ENCODE data around the gene CCDC192. TPM values are rescaled to one million over a fixed set of nuclear protein-coding genes. Genes with fewer than 3 reads are reported as not detected.

Gene CCDC192
- polyA plus RNA-seq, 1 donor from 2014 or later, result not detected

DNA sequence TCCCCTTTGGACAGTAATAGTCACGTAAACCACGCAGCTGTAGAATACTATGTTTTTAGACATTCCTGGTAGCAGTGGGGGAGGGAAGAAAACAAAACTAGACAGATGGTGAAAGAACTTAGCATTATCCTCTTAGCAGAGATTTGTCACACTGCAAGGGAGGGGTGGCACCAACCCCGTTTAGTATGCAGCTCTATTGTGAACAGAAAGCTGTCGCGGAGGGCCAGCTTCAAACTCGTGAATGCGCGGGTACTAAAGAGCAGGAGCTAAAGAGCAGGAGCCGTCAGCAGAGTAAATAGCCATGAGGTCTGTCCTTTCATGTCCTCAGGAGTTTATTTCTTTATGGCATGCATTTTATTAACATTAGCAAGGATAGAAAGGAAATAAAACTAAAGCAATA is 238.5 kb downstream of the CCDC192 start:
- H3F3A ChIP-seq (ENCODE audit: insufficient read depth, low read length, poor library complexity, severe bottlenecking), result no peaks in the 10 kb centered on the region
- TF ChIP-seq, protein P1, sequence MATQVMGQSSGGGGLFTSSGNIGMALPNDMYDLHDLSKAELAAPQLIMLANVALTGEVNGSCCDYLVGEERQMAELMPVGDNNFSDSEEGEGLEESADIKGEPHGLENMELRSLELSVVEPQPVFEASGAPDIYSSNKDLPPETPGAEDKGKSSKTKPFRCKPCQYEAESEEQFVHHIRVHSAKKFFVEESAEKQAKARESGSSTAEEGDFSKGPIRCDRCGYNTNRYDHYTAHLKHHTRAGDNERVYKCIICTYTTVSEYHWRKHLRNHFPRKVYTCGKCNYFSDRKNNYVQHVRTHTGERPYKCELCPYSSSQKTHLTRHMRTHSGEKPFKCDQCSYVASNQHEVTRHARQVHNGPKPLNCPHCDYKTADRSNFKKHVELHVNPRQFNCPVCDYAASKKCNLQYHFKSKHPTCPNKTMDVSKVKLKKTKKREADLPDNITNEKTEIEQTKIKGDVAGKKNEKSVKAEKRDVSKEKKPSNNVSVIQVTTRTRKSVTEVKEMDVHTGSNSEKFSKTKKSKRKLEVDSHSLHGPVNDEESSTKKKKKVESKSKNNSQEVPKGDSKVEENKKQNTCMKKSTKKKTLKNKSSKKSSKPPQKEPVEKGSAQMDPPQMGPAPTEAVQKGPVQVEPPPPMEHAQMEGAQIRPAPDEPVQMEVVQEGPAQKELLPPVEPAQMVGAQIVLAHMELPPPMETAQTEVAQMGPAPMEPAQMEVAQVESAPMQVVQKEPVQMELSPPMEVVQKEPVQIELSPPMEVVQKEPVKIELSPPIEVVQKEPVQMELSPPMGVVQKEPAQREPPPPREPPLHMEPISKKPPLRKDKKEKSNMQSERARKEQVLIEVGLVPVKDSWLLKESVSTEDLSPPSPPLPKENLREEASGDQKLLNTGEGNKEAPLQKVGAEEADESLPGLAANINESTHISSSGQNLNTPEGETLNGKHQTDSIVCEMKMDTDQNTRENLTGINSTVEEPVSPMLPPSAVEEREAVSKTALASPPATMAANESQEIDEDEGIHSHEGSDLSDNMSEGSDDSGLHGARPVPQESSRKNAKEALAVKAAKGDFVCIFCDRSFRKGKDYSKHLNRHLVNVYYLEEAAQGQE (IDR thresholded peaks at IDR 0.05; ENCODE audit: borderline replicate concordance), result no peak
- no peak for TF ChIP-seq EZH2 (IDR thresholded peaks at IDR 0.05; ENCODE audit: borderline replicate concordance, insufficient read depth, low read length, poor library complexity, severe bottlenecking)
- TF ChIP-seq POLR2AphosphoS5 (IDR thresholded peaks at IDR 0.05), result no peak
- no peak for TF ChIP-seq EP300 (conservative IDR thresholded peaks at IDR 0.05; ENCODE audit: poor library complexity, severe bottlenecking)
- TF ChIP-seq RAD21 (conservative IDR thresholded peaks at IDR 0.05), result no peak
- no peak for TF ChIP-seq MXI1 (conservative IDR thresholded peaks at IDR 0.05; ENCODE audit: poor library complexity, severe bottlenecking)
- no peak for TF ChIP-seq TAF1 (IDR thresholded peaks at IDR 0.05; ENCODE audit: low read depth)
- TF ChIP-seq, protein P2, sequence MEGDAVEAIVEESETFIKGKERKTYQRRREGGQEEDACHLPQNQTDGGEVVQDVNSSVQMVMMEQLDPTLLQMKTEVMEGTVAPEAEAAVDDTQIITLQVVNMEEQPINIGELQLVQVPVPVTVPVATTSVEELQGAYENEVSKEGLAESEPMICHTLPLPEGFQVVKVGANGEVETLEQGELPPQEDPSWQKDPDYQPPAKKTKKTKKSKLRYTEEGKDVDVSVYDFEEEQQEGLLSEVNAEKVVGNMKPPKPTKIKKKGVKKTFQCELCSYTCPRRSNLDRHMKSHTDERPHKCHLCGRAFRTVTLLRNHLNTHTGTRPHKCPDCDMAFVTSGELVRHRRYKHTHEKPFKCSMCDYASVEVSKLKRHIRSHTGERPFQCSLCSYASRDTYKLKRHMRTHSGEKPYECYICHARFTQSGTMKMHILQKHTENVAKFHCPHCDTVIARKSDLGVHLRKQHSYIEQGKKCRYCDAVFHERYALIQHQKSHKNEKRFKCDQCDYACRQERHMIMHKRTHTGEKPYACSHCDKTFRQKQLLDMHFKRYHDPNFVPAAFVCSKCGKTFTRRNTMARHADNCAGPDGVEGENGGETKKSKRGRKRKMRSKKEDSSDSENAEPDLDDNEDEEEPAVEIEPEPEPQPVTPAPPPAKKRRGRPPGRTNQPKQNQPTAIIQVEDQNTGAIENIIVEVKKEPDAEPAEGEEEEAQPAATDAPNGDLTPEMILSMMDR (IDR thresholded peaks at IDR 0.05; ENCODE audit: poor library complexity, severe bottlenecking), result no peak
- no peak for TF ChIP-seq SMC3 (conservative IDR thresholded peaks at IDR 0.05; ENCODE audit: poor library complexity)
- no peak overlapping the region for H3K27ac ChIP-seq (ENCODE audit: low read length)
- no peaks in the 10 kb centered on the region for H3K9me2 ChIP-seq (ENCODE audit: insufficient read depth, low read length)
- H3K9ac ChIP-seq (ENCODE audit: low read length), result no peak overlapping the region
- H3K4me2 ChIP-seq (ENCODE audit: low read length), result no peak overlapping the region
- H3K4me3 ChIP-seq (ENCODE audit: low read length), result no peak overlapping the region
- H3K79me2 ChIP-seq (replicated peaks; ENCODE audit: insufficient read depth, low read length), result no peaks in the 10 kb centered on the region
- no peaks in the 10 kb centered on the region for H3K27me3 ChIP-seq (ENCODE audit: insufficient read depth, low read depth, low read length)
- H3K36me3 ChIP-seq (ENCODE audit: insufficient read depth, low read length), result no peaks in the 10 kb centered on the region
- no peak overlapping the region for H2AFZ ChIP-seq (ENCODE audit: low read depth, low read length)
- no peaks in the 10 kb centered on the region for H3K9me3 ChIP-seq (ENCODE audit: low read length)
- no peaks in the 10 kb centered on the region for H4K20me1 ChIP-seq (ENCODE audit: insufficient read depth)

GRCh38 chr5:127942246-127943060 is 239.3 kb downstream of the CCDC192 start:
- no peak overlapping the region for H3K4me3 ChIP-seq (ENCODE audit: low read length)
- no peaks in the 10 kb centered on the region for H3K27me3 ChIP-seq (ENCODE audit: insufficient read depth, low read depth, low read length)
- no peaks in the 10 kb centered on the region for H4K20me1 ChIP-seq (ENCODE audit: insufficient read depth)
- no peak overlapping the region for H2AFZ ChIP-seq (ENCODE audit: low read depth, low read length)
- H3K27ac ChIP-seq (ENCODE audit: low read length), result no peak overlapping the region
- no peaks in the 10 kb centered on the region for H3K9me2 ChIP-seq (ENCODE audit: insufficient read depth, low read length)
- TF ChIP-seq, protein P1 (IDR thresholded peaks at IDR 0.05; ENCODE audit: borderline replicate concordance), result no peak
- TF ChIP-seq, protein P2 (IDR thresholded peaks at IDR 0.05; ENCODE audit: poor library complexity, severe bottlenecking), result no peak
- no peak for TF ChIP-seq EP300 (conservative IDR thresholded peaks at IDR 0.05; ENCODE audit: poor library complexity, severe bottlenecking)
- TF ChIP-seq TAF1 (IDR thresholded peaks at IDR 0.05; ENCODE audit: low read depth), result no peak
- TF ChIP-seq POLR2AphosphoS5 (IDR thresholded peaks at IDR 0.05), result no peak
- no peak for TF ChIP-seq SMC3 (conservative IDR thresholded peaks at IDR 0.05; ENCODE audit: poor library complexity)
- TF ChIP-seq MXI1 (conservative IDR thresholded peaks at IDR 0.05; ENCODE audit: poor library complexity, severe bottlenecking), result no peak
- TF ChIP-seq EZH2 (IDR thresholded peaks at IDR 0.05; ENCODE audit: borderline replicate concordance, insufficient read depth, low read length, poor library complexity, severe bottlenecking), result no peak
- no peak for TF ChIP-seq RAD21 (conservative IDR thresholded peaks at IDR 0.05)
- no peak overlapping the region for H3K4me2 ChIP-seq (ENCODE audit: low read length)
- H3F3A ChIP-seq (ENCODE audit: insufficient read depth, low read length, poor library complexity, severe bottlenecking), result no peaks in the 10 kb centered on the region
- H3K36me3 ChIP-seq (ENCODE audit: insufficient read depth, low read length), result no peaks in the 10 kb centered on the region
- H3K9ac ChIP-seq (ENCODE audit: low read length), result no peak overlapping the region
- H3K9me3 ChIP-seq (ENCODE audit: low read length), result no peaks in the 10 kb centered on the region
- no peaks in the 10 kb centered on the region for H3K79me2 ChIP-seq (replicated peaks; ENCODE audit: insufficient read depth, low read length)

Data from neural cell (in vitro differentiated cells).